GDM1 (cell line): ENCODE data around the gene DPH1.
A peak's percentile ranks its signal among the peaks of the same experiment; 100 is the strongest.

ENCODE experiments used
- DNase-seq: peaks from one replicate; lab custom pipeline; 2025; lab: John Stamatoyannopoulos, UW

DPH1 gene

DNA sequence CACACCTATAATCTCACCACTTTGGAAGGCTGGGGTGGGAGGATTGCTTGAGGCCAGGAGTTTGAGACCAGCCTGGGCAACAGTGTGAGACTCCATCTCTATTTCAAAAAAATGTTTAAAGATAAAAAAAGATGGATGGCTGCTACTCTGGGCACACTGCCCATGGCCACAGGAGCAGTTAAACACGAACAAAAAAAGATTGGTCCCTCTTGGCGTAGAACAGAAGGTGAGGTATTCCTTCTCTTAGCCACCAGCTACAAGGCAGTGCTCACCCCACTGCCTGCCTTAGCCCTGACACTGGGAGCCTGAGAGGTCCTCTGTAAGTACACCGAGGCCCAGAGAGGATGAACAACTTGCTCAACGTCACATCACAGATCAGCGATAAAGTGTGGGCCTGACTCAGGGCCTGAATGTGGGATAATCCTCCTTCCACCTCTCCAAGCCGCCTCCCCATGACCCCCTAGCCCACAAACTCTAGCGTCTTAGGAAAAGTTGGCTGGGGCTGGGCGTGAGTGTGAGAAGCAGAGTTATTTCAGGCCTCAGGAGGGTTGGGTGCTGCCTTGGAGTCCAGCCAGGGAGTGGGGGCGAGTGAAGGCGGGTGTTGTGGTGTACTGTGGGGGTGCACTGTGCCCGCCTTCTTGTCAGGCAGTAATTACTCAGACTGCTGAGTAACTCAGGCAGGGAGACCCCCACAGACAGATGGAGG lies 2.3 kb upstream of the DPH1 start:
- no peak for DNase-seq

DNA sequence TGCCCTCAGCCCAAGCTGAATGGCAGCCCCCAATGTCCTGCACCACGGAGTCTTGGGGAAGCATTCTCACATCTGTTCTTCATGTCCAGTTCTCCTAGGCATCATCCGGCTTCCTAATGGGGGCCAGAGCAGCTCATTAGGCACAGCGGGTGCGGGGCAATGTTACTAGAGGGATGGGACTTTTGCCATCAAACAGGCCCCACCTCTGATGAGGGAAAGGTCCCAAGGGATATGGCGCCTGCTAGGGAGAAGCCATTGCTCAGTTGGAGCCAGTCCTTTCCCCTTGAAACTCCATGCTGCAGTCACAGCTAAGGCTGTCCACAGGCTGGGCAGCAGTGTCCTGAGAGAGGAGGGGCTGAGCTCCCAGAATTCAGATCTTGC lies 1.7 kb upstream of the DPH1 start:
- no peak for DNase-seq

DNA sequence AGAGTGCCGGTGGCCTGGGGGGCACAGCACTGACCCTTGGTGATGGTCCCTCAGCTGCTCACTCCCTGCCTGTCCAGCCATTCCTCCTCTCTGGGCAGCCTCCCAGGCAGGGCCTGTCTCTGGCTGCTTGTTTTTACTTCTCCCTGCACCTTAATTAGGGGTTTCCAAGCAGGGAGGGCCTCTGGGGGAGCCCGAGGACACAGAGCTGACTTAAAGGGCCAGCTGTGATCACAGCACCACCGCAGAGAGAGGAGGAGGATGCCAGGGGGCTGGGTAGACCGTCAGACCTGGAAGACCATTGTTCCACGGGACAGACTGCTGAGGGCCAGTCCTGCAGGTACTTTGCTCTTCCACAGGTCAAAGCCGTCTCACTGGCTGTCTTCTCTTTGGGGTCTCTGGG lies 1.2 kb upstream of the DPH1 start:
- DNase-seq = no peak

DNA sequence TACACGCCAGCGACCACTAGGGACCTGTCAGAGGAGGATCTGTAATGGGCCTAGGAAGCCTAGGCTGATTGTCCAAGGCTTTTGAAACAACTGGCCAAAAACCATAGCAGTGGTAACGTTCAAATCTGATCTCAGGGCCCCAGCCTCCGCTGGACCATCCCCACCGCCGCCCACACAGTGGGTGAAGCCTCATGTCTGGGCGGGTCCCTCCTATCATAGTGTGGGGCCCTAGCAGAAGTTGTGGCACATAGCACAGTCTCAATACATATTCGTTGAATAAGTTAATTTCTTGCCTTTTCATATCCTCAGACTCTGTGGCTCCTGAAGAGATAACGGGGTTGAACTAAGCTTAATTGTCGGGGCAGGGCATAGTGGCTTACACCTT lies 818 bp downstream of the DPH1 start:
- DNase-seq = no peak

DNA sequence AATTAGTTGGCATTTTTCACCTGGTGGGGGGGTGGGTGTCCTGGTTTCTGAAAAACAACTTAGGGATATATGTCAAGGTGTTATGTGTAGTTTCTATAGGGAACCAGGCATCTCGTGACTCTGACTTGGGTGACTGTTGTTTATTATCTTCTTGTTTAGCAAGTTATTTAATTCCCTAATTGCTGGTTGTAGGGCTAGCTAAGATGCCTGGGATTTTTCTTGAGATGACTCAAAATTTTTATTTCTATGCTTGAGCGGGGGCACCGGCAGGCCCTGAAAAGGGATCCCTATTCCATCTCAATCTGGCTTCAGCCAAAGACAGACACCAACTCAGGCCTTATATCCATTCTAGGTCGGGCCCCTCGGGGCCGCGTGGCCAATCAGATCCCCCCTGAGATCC lies 3.2 kb downstream of the DPH1 start:
- no peak for DNase-seq

DNA sequence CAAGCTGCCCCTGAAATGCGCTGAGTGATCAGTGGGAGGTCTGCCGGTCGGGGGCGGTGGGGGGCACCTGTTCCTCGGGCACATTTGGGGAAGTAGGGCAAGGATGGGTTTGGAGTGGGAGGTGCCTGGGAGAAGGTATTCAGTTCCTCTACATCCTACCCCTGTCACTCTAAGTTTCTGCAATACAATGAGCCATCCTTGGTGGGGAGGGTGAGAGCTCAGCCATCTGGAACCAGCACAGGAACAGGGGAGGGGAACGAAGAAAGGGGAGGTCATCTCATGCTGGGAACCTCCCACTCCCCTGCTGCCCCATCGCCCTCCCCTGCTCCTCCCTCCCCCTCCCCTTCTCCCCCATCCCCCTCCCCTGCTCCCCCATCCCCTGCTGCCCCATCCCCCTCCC lies 4.2 kb downstream of the DPH1 start:
- DNase-seq = no peak

DNA sequence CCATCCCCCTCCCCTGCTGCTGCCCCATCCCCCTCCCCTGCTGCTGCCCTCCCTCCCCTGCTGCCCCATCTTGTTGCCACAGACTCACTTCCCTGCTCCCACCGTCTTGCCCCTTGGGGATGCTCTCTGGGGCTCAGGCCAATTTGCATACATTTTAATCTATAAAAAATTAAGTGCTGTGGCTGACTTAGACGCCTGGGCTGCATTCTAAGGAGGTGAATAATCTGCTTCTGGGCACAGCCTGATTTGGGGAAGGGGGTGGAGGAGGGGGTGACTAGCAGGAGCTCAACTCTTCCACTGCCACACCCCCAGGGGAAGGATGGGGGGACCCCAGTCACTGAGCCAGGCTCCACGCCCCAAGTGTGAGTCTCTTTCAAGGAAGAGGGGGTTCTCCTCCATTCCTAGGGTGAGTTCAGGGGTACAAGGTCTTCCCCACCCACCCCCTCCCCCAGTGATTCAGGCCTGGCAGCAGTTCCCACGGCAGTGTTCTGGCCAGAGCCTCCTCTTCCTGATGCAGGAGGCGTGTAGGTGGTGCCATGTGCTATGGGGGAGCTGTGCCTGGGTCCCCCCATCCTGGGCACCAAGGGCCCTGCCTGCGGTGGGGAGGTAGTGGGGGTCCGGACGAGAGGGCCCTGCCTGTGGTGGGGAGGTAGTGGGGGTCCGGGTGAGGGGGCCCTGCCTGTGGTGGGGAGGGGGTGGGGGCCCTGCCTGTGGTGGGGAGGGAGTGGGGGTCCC lies 5.0 kb downstream of the DPH1 start:
- no peak for DNase-seq

DNA sequence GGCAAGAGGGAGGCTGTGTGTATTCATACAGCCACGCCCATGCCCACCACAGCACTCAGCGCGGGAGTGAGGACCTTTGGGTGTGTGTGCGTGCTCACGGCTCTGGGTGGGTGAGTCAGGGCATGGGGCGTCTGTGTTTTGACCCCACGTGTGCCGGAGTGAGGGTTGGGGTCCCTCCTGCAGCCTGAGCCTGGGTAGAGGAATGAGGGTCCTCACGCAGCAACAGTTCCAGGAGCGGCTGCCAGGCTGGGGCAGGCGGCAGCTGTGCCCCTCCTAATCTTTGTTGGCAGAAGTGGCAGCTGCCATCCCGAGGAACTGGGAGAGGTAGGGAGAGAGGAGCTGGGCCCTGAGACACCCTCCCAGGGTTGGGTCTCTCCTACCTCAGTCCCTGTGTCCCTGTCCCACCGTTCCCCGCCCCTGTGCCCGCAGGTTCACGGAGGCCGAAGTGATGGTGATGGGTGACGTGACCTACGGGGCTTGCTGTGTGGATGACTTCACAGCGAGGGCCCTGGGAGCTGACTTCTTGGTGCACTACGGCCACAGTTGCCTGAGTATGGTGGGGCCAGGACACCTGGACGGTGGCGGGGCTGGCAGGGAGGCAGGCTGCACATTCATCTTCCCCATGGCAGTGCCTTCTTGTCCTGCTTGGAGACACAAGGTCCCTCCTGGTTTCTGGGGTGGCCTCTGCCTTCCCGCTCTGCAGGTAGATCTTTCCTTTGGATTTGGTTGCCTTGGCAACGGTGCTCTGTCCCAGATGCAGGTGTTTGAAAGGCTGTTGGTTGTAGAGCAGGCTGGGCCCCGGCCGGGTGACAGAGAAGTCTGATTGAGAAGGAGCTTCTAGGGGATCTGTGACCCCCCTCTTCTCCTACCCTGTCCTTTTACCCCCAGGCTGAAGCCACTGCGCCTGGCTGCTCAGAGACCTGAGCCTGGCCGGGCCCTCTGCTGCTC lies 5.9 kb downstream of the DPH1 start:
- no peak for DNase-seq

DNA sequence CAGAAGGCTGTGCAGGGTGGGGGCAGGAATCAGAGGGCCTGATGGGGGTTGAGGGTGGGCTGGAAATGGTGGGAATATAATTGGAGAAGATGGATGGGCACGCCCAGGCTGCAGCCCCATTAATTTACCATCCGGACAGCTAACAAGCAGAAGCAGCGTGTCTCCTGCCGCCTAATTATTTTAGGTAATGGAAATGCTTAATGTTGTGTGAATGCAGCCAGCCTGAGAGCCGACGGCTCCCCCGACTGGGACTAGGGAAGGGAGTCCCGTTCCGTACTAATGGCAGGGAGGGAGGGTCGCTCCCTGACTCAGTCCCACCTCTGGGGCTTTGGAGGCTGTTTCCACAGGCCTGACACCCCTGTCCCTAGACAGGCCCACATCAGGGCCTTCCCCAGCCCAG lies 7.2 kb downstream of the DPH1 start:
- no peak for DNase-seq

DNA sequence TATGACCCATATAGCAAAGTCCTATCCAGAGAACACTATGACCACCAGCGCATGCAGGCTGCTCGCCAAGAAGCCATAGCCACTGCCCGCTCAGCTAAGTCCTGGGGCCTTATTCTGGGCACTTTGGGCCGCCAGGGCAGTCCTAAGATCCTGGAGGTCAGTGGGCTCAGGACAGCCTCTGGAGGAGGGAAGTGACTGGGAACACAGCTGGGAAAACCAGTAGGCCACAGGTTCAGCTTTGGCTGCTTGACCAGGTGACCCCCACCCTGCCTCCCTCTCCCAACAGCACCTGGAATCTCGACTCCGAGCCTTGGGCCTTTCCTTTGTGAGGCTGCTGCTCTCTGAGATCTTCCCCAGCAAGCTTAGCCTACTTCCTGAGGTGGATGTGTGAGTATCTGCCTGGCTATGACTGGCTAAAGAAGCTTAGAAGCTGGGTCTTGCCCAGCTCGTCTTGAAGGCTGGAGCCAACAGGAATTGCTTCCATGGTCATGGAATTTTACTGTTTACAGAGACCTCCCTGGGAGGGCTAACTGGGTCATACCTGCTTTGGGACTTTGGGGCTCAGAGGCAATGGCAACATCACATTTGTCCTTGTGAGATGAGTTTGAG lies 10.4 kb downstream of the DPH1 start:
- no peak for DNase-seq

DNA sequence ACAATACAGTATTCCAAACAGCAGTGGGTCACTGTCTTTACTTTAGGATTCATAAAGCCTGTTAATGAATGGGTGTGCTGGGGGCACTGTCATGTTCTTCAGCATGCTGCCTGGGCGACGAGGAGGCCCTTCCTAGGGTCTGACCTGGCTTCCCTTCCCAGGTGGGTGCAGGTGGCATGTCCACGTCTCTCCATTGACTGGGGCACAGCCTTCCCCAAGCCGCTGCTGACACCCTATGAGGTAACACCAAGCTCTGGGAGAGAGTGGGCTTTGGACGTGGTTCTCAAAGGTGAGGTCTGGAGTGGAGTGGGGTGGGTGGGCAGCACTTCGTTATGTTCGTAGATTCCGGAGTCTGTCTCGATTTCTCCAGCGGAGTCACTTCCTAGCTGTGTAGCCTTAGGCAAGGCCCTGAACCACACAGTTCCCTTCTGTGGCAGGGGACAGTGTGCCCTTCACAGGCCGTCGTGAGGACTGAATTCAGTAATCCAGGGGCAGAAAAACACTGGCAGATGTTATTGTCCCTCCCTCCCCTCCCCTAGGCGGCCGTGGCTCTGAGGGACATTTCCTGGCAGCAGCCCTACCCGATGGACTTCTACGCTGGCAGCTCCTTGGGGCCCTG lies 11.1 kb downstream of the DPH1 start:
- DNase-seq = no peak

DNA sequence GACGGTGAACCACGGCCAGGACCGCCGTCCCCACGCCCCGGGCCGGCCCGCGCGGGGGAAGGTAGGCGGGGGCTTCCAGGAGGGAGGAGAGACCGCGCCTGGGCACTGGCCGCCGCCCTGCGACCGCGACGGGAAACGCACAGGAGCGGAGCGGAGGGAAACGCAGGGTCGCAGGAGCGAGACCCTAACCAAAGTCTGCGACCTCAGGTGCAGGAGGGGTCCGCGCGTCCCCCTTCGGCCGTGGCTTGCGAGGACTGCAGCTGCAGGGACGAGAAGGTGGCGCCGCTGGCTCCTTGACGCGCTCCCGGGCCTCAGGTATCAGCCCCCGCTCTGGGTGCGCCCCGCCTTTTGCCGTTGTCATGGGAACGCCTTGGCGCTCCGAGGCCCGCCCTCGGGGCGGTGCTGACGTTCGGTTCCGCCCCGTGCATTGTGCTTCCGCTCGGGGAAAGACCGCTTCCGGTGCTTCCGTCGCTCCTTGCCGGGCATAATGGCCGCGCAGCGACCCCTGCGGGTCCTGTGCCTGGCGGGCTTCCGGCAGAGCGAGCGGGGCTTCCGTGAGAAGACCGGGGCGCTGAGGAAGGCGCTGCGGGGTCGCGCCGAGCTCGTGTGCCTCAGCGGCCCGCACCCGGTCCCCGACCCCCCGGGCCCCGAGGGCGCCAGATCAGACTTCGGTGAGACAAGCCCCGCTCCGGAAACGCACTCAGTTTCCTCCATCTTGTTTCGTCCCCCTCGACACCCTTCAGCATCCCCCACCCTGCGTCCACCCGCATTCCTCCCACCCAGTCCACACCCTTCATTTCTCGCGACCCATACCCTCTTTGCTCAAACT lies 11.8 kb downstream of the DPH1 start, which contains the start of gene OVCA2:
Gene OVCA2 (plus strand): TSS at position 462 of the 829 bp plus-strand sequence. CDS start 26 bp downstream, at position 488.
- DNase-seq = peak; percentile 89

DNA sequence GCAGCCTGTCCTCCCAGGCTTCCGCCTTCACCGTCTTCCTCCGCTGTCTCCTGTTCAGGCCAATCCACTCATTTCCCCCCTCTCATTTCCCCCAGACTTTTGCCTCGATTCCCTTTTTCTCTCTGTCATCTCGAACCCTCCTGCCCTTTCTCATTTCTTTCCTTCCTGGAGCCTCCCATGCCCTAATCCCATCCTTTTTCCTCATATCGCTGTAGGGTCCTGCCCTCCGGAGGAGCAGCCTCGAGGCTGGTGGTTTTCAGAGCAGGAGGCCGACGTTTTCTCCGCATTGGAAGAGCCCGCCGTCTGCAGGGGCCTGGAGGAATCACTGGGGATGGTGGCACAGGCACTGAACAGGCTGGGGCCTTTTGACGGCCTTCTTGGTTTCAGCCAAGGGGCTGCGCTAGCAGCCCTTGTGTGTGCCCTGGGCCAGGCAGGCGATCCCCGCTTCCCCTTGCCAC lies 12.5 kb downstream of the DPH1 start:
- no peak for DNase-seq

DNA sequence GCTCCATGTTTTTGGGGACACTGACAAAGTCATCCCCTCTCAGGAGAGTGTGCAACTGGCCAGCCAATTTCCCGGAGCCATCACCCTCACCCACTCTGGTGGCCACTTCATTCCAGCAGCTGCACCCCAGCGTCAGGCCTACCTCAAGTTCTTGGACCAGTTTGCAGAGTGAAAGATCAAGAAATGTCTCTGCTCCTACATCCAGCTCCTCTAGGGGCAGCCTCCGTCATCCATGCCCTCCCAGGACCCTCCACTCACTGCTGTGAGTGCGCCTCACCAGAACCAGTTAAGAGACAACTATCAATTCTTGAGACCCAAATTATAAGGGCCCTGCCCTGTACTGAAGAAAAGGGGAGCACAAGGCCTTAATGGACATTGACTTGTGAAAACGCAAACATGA lies 13.0 kb downstream of the DPH1 start:
- DNase-seq = no peak

DNA sequence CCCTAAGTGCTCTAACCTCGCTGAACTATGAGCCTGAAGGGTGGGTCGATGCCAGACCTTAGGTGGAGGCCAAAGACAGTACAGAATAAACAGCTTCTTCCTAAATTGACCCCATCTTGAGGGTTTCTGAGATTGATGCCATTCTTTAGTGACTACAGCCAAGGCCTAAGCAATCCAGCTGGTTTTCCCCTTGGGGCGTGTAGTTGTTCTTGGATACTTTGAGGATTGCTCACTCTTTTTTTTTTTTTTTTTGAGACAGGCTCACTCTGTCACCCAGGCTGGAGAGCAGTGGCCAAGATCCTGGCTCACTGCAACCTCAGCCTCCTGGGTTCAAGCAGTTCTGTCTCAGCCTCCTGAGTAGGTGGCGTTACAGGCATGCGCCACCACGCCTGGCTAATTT lies 13.8 kb downstream of the DPH1 start:
- no peak for DNase-seq

DNA sequence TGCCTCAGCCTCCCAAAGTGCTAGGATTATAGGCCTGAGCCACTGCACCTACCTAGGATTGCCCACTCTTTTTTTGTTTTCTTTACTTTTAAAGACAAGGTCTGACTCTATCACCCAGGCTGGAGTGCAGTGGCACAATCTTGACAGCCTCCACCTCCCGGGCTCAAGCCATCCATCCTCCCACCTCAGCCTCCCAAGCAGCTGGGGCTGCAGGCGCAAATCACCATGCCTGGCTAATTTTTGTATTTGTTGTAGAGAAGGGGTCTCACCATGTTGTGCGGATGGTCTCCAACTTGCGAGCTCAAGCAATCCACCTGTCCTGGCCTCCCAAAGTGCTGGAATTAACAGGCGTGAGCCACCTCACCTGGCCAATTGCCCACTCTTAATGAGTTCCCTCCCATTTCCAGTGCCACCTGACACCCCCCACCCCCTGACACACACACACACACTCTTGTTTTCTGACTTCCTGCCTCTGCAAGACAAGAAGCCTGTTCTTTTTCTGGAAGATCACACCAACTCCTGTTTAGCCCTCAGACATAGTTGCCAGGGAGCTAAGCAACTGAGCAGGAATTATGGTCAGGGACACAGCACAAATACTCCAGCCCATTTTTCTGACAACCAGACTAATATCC lies 14.4 kb downstream of the DPH1 start:
- DNase-seq = no peak

DNA sequence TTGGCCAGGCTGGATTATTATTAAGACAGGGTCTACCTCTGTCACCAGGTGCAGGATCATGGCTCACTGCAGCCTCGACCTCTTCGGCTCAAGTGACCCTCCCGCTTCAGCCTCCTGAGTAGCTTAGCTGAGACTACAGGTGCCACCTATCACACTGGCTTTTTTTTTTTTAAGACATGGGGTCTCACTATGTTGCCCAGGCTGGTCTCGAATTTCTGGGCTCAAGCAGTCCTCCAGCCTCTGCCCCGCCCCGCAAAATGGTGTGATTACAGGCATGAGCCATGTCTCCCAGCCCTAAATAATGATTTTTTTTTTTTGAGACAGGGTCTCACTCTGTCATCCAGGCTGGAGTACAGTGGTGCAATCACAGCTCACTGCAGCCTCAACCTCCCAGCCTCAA lies 17.6 kb downstream of the DPH1 start:
- no peak for DNase-seq

DNA sequence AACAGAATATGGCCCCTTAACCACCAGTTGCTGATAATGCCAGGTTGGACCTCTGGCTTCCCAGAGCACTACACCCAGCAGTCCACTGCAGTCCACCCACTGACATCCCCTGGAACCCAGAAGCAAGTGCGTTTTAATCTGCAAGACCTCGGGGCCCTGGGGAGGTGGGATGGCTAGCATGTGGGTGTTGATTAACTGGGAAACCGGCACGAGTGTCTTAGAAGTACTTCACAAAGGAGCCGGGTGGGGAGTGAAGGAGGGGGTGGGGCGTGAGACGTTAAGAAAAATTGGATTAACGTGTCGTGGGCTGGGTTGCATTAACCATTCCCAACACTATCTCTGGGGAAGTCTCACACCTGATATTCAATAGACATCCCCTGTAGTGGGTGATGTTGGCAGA lies 18.9 kb downstream of the DPH1 start:
- no peak for DNase-seq

DNA sequence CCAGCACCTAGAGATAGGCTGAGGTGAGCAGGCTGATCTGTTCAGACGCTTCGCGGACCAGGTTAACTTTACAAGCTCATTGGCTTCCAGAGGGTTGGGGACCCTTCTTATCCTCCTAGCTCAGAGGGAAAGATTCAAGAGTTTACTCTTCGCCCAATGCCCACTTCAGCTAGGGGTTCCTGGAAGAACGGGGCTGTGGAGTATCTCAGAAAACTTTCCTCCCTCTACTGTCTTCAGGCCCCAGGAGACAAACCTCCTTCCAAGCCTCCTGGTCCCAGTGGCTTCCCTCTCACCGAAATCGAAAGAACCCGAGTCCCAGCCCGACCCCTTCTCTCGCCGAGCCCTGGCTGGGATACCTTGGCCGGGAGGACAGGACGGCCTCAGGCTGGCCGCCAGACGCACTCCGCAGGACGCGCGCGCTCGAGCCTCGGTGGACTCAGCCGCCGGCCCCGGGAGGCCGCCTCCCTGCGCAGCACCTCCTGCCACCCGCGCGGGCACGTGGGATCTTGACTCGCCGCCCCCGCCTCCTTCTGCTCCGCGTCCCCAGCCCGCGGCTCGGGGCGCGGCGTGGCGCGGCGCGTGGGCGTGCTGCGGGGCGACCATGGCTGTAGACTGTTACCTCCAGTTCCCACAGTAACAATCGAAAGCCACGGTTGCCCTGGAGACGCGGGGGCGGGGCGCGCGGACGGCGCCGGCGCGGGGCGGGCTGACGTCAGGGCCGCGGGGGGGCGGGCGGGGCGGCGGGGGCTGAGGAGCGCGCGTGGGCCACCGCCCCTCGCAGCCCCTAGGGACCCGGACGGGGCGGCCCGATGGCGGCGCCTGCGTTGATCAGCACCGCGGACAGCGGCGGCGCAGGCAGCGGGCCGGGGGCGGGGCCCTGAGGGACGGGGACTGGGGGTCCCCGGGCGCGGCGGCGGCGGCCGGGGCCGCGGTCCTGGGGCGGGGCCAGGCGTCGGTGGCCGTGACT lies 19.7 kb downstream of the DPH1 start:
- DNase-seq = peak; percentile 72
